H9 (cell line): Measurements from ENCODE around the gene MATK. TPM values are rescaled to one million over a fixed set of nuclear protein-coding genes. Genes with fewer than 3 reads are reported as not detected.

Source experiments
- DNase-seq: peaks from one replicate; pipeline ENCODE4 v3.0.0-alpha.2; 2017
- H2AFZ ChIP-seq: one replicate; pipeline ENCODE4 v1.6.1; 2013; ENCODE audit warnings: mild to moderate bottlenecking, low read length, control low read depth, moderate library complexity
- H2AK5ac ChIP-seq: 2 replicates; pipeline ENCODE4 v1.6.1; 2013; ENCODE audit warnings: low read length, control low read depth, mixed read lengths; ENCODE audit not compliant: insufficient read length
- H2BK120ac ChIP-seq: one replicate; pipeline ENCODE4 v1.6.1; 2013; ENCODE audit warnings: low read depth, mild to moderate bottlenecking, low read length, control low read depth, inconsistent platforms; ENCODE audit not compliant: poor library complexity, severe bottlenecking
- H2BK12ac ChIP-seq: 2 replicates; pipeline ENCODE4 v1.6.1; 2013; ENCODE audit warnings: low read length, control low read depth, mixed read lengths, low read depth; ENCODE audit not compliant: insufficient read length
- H2BK15ac ChIP-seq: 2 replicates; pipeline ENCODE4 v1.6.1; 2013; ENCODE audit warnings: low read depth, low read length, control low read depth
- H2BK20ac ChIP-seq: one replicate; pipeline ENCODE4 v1.6.1; 2013; ENCODE audit warnings: low read depth, mild to moderate bottlenecking, low read length, control low read depth, inconsistent platforms; ENCODE audit not compliant: poor library complexity, severe bottlenecking
- H2BK5ac ChIP-seq: 2 replicates; pipeline ENCODE4 v1.6.1; 2013; ENCODE audit warnings: low read length, control low read depth, mixed read lengths; ENCODE audit not compliant: insufficient read length
- H3K14ac ChIP-seq: 2 replicates; pipeline ENCODE4 v1.6.1; 2013; ENCODE audit warnings: low read length, control low read depth; ENCODE audit not compliant: insufficient read depth
- H3K18ac ChIP-seq: 2 replicates; pipeline ENCODE4 v1.6.1; 2013; ENCODE audit warnings: low read depth, mild to moderate bottlenecking, mixed read lengths, low read length, control low read depth; ENCODE audit not compliant: insufficient read length
- H3K23ac ChIP-seq: 2 replicates; pipeline ENCODE4 v1.6.1; 2013; ENCODE audit warnings: low read length, control low read depth, mixed read lengths, low read depth; ENCODE audit not compliant: insufficient read length
- H3K23me2 ChIP-seq: 2 replicates; pipeline ENCODE4 v1.6.1; 2013; ENCODE audit warnings: low read depth, mild to moderate bottlenecking, mixed read lengths, low read length, control low read depth; ENCODE audit not compliant: insufficient read length, poor library complexity, severe bottlenecking
- H3K27ac ChIP-seq: 2 replicates; pipeline ENCODE4 v1.5.1; 2013; ENCODE audit warnings: low read length, control low read depth, mixed read lengths, low read depth; ENCODE audit not compliant: insufficient read length
- H3K27me3 ChIP-seq: 2 replicates; pipeline ENCODE4 v1.6.1; 2013; ENCODE audit warnings: low read length, control low read depth, inconsistent platforms; ENCODE audit not compliant: insufficient read depth
- H3K4ac ChIP-seq: 2 replicates; pipeline ENCODE4 v1.6.1; 2013; ENCODE audit warnings: low read depth, mild to moderate bottlenecking, control low read depth, inconsistent platforms, low read length, moderate library complexity
- H3K4me1 ChIP-seq: 2 replicates; pipeline ENCODE4 v1.6.1; 2013; ENCODE audit warnings: low read length, control low read depth, inconsistent platforms; ENCODE audit not compliant: insufficient read depth
- H3K4me2 ChIP-seq: 2 replicates; pipeline ENCODE4 v1.6.1; 2013; ENCODE audit warnings: low read length, control low read depth, mixed read lengths; ENCODE audit not compliant: insufficient read length, insufficient read depth
- H3K56ac ChIP-seq: 2 replicates; pipeline ENCODE4 v1.6.1; 2013; ENCODE audit warnings: low read depth, mild to moderate bottlenecking, mixed read lengths, low read length, control low read depth; ENCODE audit not compliant: insufficient read length
- H3K79me1 ChIP-seq: 2 replicates; pipeline ENCODE4 v1.6.1; 2013; ENCODE audit warnings: low read depth, mild to moderate bottlenecking, moderate library complexity, low read length, control low read depth, inconsistent platforms; ENCODE audit not compliant: insufficient read depth, poor library complexity, severe bottlenecking
- H3K79me2 ChIP-seq: 2 replicates; pipeline ENCODE4 v1.6.1; 2013; ENCODE audit warnings: low read length, control low read depth, inconsistent platforms; ENCODE audit not compliant: insufficient read depth
- H3K9ac ChIP-seq: 2 replicates; pipeline ENCODE4 v1.6.1; 2013; ENCODE audit warnings: low read length, control low read depth, mixed read lengths; ENCODE audit not compliant: insufficient read length; ENCODE audit errors: extremely low read depth
- H3K9me3 ChIP-seq: one replicate; pipeline ENCODE4 v1.6.1; 2013; ENCODE audit warnings: low read depth, low read length, inconsistent platforms; ENCODE audit not compliant: control insufficient read depth
- H3T11ph ChIP-seq: one replicate; pipeline ENCODE4 v1.6.1; 2013; ENCODE audit warnings: mild to moderate bottlenecking, low read length, control low read depth, inconsistent platforms
- H4K20me1 ChIP-seq: one replicate; pipeline ENCODE4 v1.6.1; 2013; ENCODE audit not compliant: control insufficient read depth, insufficient read length, insufficient read depth
- H4K5ac ChIP-seq: 2 replicates; pipeline ENCODE4 v1.6.1; 2013; ENCODE audit warnings: low read depth, mild to moderate bottlenecking, mixed read lengths, low read length, control low read depth; ENCODE audit not compliant: insufficient read length
- H4K8ac ChIP-seq: replicated peaks from 2 replicates; pipeline ENCODE4 v1.6.1; 2013; ENCODE audit warnings: low read length, control low read depth, mixed read lengths, low read depth; ENCODE audit not compliant: insufficient read length
- H4K91ac ChIP-seq: 2 replicates; pipeline ENCODE4 v1.6.1; 2013; ENCODE audit warnings: low read depth, mild to moderate bottlenecking, moderate library complexity, mixed read lengths, low read length, control low read depth; ENCODE audit not compliant: insufficient read length
- H3K27ac Mint-ChIP-seq, 3 experiments: 2 replicates in 2 of 3; 3 replicates in 1 of 3; pipeline ENCODE4 v1.8.0; 2020 to 2021; ENCODE audit warnings: mixed read lengths in 3 of 3, mild to moderate bottlenecking in 1 of 3, moderate library complexity in 1 of 3
- H3K27me3 Mint-ChIP-seq: 2 replicates; pipeline ENCODE4 v1.8.0; 2021; ENCODE audit warnings: low read depth, mild to moderate bottlenecking, moderate library complexity, mixed read lengths
- H3K36me3 Mint-ChIP-seq, 3 experiments: 2 replicates in 2 of 3; 3 replicates in 1 of 3; pipeline ENCODE4 v1.8.0; 2020 to 2021; ENCODE audit warnings: low read depth in 3 of 3, mixed read lengths in 3 of 3; ENCODE audit not compliant: insufficient read depth in 1 of 3
- H3K4me1 Mint-ChIP-seq, 2 experiments: 2 replicates each; pipeline ENCODE4 v1.8.0; 2020; ENCODE audit warnings: mixed read lengths in 2 of 2
- H3K4me3 Mint-ChIP-seq, 2 experiments: 2 replicates in 1 of 2; 3 replicates in 1 of 2; pipeline ENCODE4 v1.8.0; 2020 to 2021; ENCODE audit warnings: mild to moderate bottlenecking in 2 of 2, mixed read lengths in 2 of 2, moderate library complexity in 1 of 2
- H3K9me3 Mint-ChIP-seq, 2 experiments: 2 replicates in 1 of 2; 3 replicates in 1 of 2; pipeline ENCODE4 v1.8.0; 2020; ENCODE audit warnings: mild to moderate bottlenecking in 2 of 2, mixed read lengths in 2 of 2, moderate library complexity in 1 of 2
- CTCF ChIP-seq: fragments of 200-600 bp; sonication (generic); conservative IDR thresholded peaks from 3 replicates; pipeline ENCODE4 v1.8.0; 2021; ENCODE audit warnings: antibody characterized with exemption, mild to moderate bottlenecking
- WGBS: extraction: QIAGEN DNeasy Blood & Tissue Kit; methylation state at CpG from one replicate; pipeline ENCODE4 v1.1.7; 2013; ENCODE audit warnings: missing lambda C conversion rate, low lambda C conversion rate, mixed read lengths; ENCODE audit not compliant: insufficient read length; ENCODE audit errors: extremely low coverage; 5-methylcytosine and 5-hydroxymethylcytosine counted together
- total RNA-seq: library from RNA; stranded (reverse); gene quantifications from 2 replicates; pipeline ENCODE4 v1.2.1, GENCODE V29; 2021

Gene MATK
- total RNA-seq, 1 experiment from 2014 or later, result 13.5 TPM

GRCh38 chr19:3767050-3767449, 19.1 kb downstream of the MATK start:
- H3K27me3 ChIP-seq, result no peaks in the 10 kb centered on the region
- no peak overlapping the region for H3K27ac ChIP-seq
- no peak overlapping the region for H2BK20ac ChIP-seq
- no peak overlapping the region for H3K18ac ChIP-seq
- H3K4ac ChIP-seq, result no peak overlapping the region
- no peaks in the 10 kb centered on the region for H3K79me1 ChIP-seq
- H4K8ac ChIP-seq, result no peak overlapping the region
- no peak overlapping the region for H4K5ac ChIP-seq
- no peak overlapping the region for H3K27ac Mint-ChIP-seq
- peaks cover 6 to 17% (median 12%) of the 10 kb centered on the region in 3 experiments; a peak in 5 of 7 replicates for H3K36me3 Mint-ChIP-seq
- H3K27me3 Mint-ChIP-seq, result no peaks in the 10 kb centered on the region
- H3K56ac ChIP-seq, result no peak overlapping the region
- H3K14ac ChIP-seq, result no peak overlapping the region
- H3K9me3 Mint-ChIP-seq, result no peaks in the 10 kb centered on the region; a peak in 1 of 5 replicates
- no peak overlapping the region for H3K4me2 ChIP-seq
- no peak overlapping the region for H3K23ac ChIP-seq
- no peak overlapping the region for H2AFZ ChIP-seq
- H3K23me2 ChIP-seq, result no peaks in the 10 kb centered on the region
- H2BK5ac ChIP-seq, result no peak overlapping the region
- no peak overlapping the region for H3K4me3 Mint-ChIP-seq
- no peaks in the 10 kb centered on the region for H4K20me1 ChIP-seq
- no peak overlapping the region for H2BK120ac ChIP-seq
- peaks cover 10 to 15% of the 10 kb centered on the region in 2 experiments for H3K4me1 Mint-ChIP-seq
- no CpG with 5 or more reads among the region's 23 CpGs for WGBS
- H3K79me2 ChIP-seq, result no peaks in the 10 kb centered on the region
- no peak for TF ChIP-seq CTCF
- no peak overlapping the region for H2AK5ac ChIP-seq
- H3K9me3 ChIP-seq, result no peaks in the 10 kb centered on the region
- no peak for DNase-seq
- no peak overlapping the region for H3K9ac ChIP-seq
- no peak overlapping the region for H3T11ph ChIP-seq
- H2BK15ac ChIP-seq, result no peak overlapping the region
- no peak overlapping the region for H2BK12ac ChIP-seq
- no peak overlapping the region for H4K91ac ChIP-seq
- no peaks in the 10 kb centered on the region for H3K4me1 ChIP-seq
